HepG2 (cell line): Measurements from ENCODE around the gene ACAA2. TPM values are rescaled to one million over a fixed set of nuclear protein-coding genes. Genes with fewer than 3 reads are reported as not detected.

Experiments used
- ATAC-seq: fragments of 200-7000 bp; cut with Tn5 transposase; 3 replicates; pipeline ENCODE4 v1.9.1; 2020; ENCODE audit warnings: mild to moderate bottlenecking, moderate library complexity
- BruUV-seq: library from RNA; stranded (reverse); fragments of 400-500 nt; replicated peaks from 2 replicates; lab custom pipeline; 2021; lab: Mats Ljungman, UMichigan
- CTCF ChIA-PET: fragments of 300-600 bp; formaldehyde crosslinking; extraction: SDS; loops from one replicate; lab custom pipeline; 2021; ENCODE audit warnings: low total read pairs, inconsistent platforms, low intra/inter-chr PET ratio; lab: Yijun Ruan, JAX
- POLR2A ChIA-PET: fragments of 350-600 bp; sonication (Branson Sonifier 250); formaldehyde crosslinking; loops from one replicate; lab custom pipeline; 2020; ENCODE audit warnings: antibody characterized with exemption, inconsistent platforms; lab: Yijun Ruan, JAX
- DNase-seq: peaks from one replicate; pipeline ENCODE4 v3.0.0-alpha.2; 2015; ENCODE audit warnings: low spot score
- FAIRE-seq: peaks from 3 replicates; lab custom pipeline; 2011; peaks lifted over from hg19 to GRCh38; lab: Jason Lieb, UNC
- H2AFZ ChIP-seq: one replicate; pipeline ENCODE4 v1.6.1; 2011; ENCODE audit warnings: low read length, inconsistent platforms
- H3K27ac ChIP-seq: fragments of 300-600 bp; 3 replicates; pipeline ENCODE4 v1.8.0; 2011; ENCODE audit warnings: mixed run types, mild to moderate bottlenecking, mixed read lengths, low read length, inconsistent platforms; ENCODE audit not compliant: insufficient read depth; ENCODE audit errors: extremely low read length
- H3K27me3 ChIP-seq, 2 experiments: fragments of 200-600 bp in 1 of 2; 2 replicates in 1 of 2; 3 replicates in 1 of 2; pipeline versions ENCODE4 v1.6.0 to v1.8.0; 2011; ENCODE audit warnings: low read length in 2 of 2, mild to moderate bottlenecking in 2 of 2, moderate library complexity in 2 of 2, inconsistent platforms in 1 of 2; ENCODE audit not compliant: insufficient read depth in 2 of 2, control insufficient read depth in 1 of 2
- H3K36me3 ChIP-seq, 2 experiments: fragments of 200-600 bp in 1 of 2; replicated peaks in 1 of 2; 2 replicates in 1 of 2; 3 replicates in 1 of 2; pipeline versions ENCODE4 v1.5.1 to v1.8.0; 2011; ENCODE audit warnings: low read length in 2 of 2, inconsistent platforms in 1 of 2; ENCODE audit not compliant: insufficient read depth in 2 of 2, control insufficient read depth in 1 of 2
- H3K4me1 ChIP-seq: 2 replicates; pipeline ENCODE4 v1.5.1; 2012; ENCODE audit warnings: low read length, inconsistent platforms; ENCODE audit not compliant: insufficient read depth
- H3K4me2 ChIP-seq: 2 replicates; pipeline ENCODE4 v1.6.0; 2011; ENCODE audit warnings: low read depth, low read length, inconsistent platforms
- H3K4me3 ChIP-seq, 3 experiments: fragments of 200-600 bp in 1 of 3; sonication (generic), shearing (Covaris generic) in 1 of 3; replicated peaks in 1 of 3; 2 replicates each; pipeline ENCODE4 v1.5.1; 2011 to 2016; ENCODE audit warnings: low read length in 3 of 3, inconsistent platforms in 2 of 3, low read depth in 2 of 3, mild to moderate bottlenecking in 2 of 3, control low read depth in 1 of 3, mixed read lengths in 1 of 3; ENCODE audit not compliant: insufficient read depth in 1 of 3
- H3K79me2 ChIP-seq: one replicate; pipeline ENCODE4 v1.6.1; 2011; ENCODE audit warnings: low read length, inconsistent platforms; ENCODE audit not compliant: insufficient read depth
- H3K9ac ChIP-seq: 2 replicates; pipeline ENCODE4 v1.6.0; 2011; ENCODE audit warnings: mild to moderate bottlenecking, low read depth, low read length, inconsistent platforms; ENCODE audit not compliant: insufficient read depth
- H3K9me3 ChIP-seq: 2 replicates; pipeline ENCODE4 v1.5.1; 2012; ENCODE audit warnings: mild to moderate bottlenecking, low read length
- H4K20me1 ChIP-seq: 2 replicates; pipeline ENCODE4 v1.6.0; 2011; ENCODE audit warnings: inconsistent platforms, mild to moderate bottlenecking, low read length, moderate library complexity; ENCODE audit not compliant: insufficient read depth
- ASH2L ChIP-seq: fragments of 300-600, 200-600 bp; sonication (generic); IDR thresholded peaks from 2 replicates; pipeline ENCODE4 v1.7.0; 2017; ENCODE audit warnings: low read depth, mild to moderate bottlenecking, moderate library complexity, mixed read lengths, low read length; ENCODE audit not compliant: insufficient read length
- MIER3 ChIP-seq: IDR thresholded peaks from 2 replicates; pipeline ENCODE4 v1.6.1; 2016; ENCODE audit warnings: missing compliant biosample characterization, borderline replicate concordance
- NAIF1 ChIP-seq: sonication (generic); formaldehyde crosslinking; IDR thresholded peaks from 2 replicates; pipeline ENCODE4 v1.5.0; 2020; ENCODE audit warnings: mild to moderate bottlenecking, missing genetic modification reagents, borderline replicate concordance
- POLR2A ChIP-seq, 2 experiments: IDR thresholded peaks; 2 replicates each; pipeline ENCODE4 v1.6.1; 2011; ENCODE audit warnings: low read depth in 2 of 2, low read length in 2 of 2, mild to moderate bottlenecking in 1 of 2, moderate library complexity in 1 of 2; ENCODE audit not compliant: insufficient read depth in 1 of 2
- POLR2AphosphoS2 ChIP-seq: IDR thresholded peaks from 2 replicates; pipeline ENCODE4 v1.6.1; 2011; ENCODE audit warnings: low read depth, low read length, improper control_type of control experiment
- SCMH1 ChIP-seq: sonication (generic); formaldehyde crosslinking; IDR thresholded peaks from 2 replicates; pipeline ENCODE4 v1.9.0; 2021; ENCODE audit warnings: missing genetic modification reagents, mild to moderate bottlenecking, borderline replicate concordance
- SNAPC4 ChIP-seq: sonication (generic); formaldehyde crosslinking; IDR thresholded peaks from 2 replicates; pipeline ENCODE4 v1.4.0; 2020; ENCODE audit warnings: mild to moderate bottlenecking, missing genetic modification reagents
- TAF1 ChIP-seq: sonication (generic); formaldehyde crosslinking; IDR thresholded peaks from 2 replicates; pipeline ENCODE4 v1.4.0; 2020; ENCODE audit warnings: missing genetic modification reagents
- TMF1 ChIP-seq: sonication (generic); formaldehyde crosslinking; IDR thresholded peaks from 2 replicates; pipeline ENCODE4 v1.8.1; 2022; ENCODE audit warnings: low read depth, missing genetic modification reagents
- ZBTB1 ChIP-seq: sonication (generic); formaldehyde crosslinking; IDR thresholded peaks from 2 replicates; pipeline ENCODE4 v1.4.0; 2020; ENCODE audit warnings: missing genetic modification reagents, borderline replicate concordance
- ZNF749 ChIP-seq: sonication (generic); formaldehyde crosslinking; IDR thresholded peaks from 2 replicates; pipeline ENCODE4 v1.8.0; 2022; ENCODE audit warnings: mild to moderate bottlenecking, missing genetic modification reagents, moderate library complexity, borderline replicate concordance
- ZNF777 ChIP-seq: sonication (generic); formaldehyde crosslinking; IDR thresholded peaks from 2 replicates; pipeline ENCODE4 v1.4.0; 2020; ENCODE audit warnings: missing genetic modification reagents
- WGBS: methylation state at CpG from one replicate; pipeline ENCODE4 v1.1.6; 2017; ENCODE audit warnings: low lambda C conversion rate; 5-methylcytosine and 5-hydroxymethylcytosine counted together
- in situ Hi-C: cut with HindIII; loops from 2 replicates; pipeline ENCODE4 v1.10.0; 2017; ENCODE audit warnings: low pct_unique_long_range_greater_than_20kb; ENCODE audit not compliant: extremely low pct_ligation_motif_present
- intact Hi-C: fragments of 100-400 bp; cut with micrococcal nuclease; formaldehyde crosslinking; loops from one replicate; pipeline ENCODE4 v1.10.0; 2022; ENCODE audit not compliant: unreplicated experiment
- polyA plus RNA-seq, 8 experiments: library from polyadenylated mRNA; depleted of rRNA in 3 of 8; stranded (reverse) in 7 of 8; unstranded in 1 of 8; fragments of >200 nt; fragmentation: Illumina TruSeq in 4 of 8; extraction: Trizol in 4 of 8; gene quantifications; 2 replicates each; pipeline versions ENCODE4 v1.2.1 to v1.2.3, GENCODE V29; 2011 to 2016; ENCODE audit warnings: low read depth in 4 of 8, missing spikeins in 1 of 8, mixed read lengths in 1 of 8; ENCODE audit not compliant: insufficient read depth in 1 of 8
- total RNA-seq, 5 experiments: library from RNA; depleted of rRNA; stranded (reverse); fragments of >200 nt; fragmentation: Illumina TruSeq; extraction: Trizol; gene quantifications; 2 replicates each; pipeline ENCODE4 v1.2.3, GENCODE V29; 2016; ENCODE audit warnings: low read depth in 1 of 5
- TF ChIP-seq, protein P1 (sequence below): sonication (generic); formaldehyde crosslinking; IDR thresholded peaks from 2 replicates; pipeline ENCODE4 v1.5.0; 2020; ENCODE audit warnings: mild to moderate bottlenecking, missing genetic modification reagents, moderate library complexity

The ACAA2 gene
- total and polyA plus RNA-seq, 2 of the 13 experiments (the other 11 are each of a cell fraction or from before 2014, with no cell fraction given), result 51.6 to 182 TPM

DNA sequence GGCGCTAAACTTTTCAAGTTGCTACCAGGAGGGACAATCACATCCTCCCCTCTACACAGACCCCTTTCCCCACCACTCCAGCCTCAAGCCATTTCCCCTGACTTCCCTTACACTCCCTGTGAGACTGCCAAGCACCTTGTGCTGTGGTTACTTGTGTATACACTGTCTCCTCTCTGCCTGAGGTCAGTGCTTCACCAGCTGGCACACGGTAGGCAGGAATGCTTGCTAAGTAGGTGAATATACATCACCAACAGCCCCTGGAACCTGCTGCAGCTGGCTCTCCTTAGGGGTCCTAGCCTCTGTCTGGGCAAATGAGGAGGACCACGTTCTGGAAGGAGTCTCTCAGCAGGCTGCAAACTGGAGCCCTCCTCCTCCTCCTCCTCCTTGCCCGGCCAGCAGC, 38.3 kb upstream of the ACAA2 start:
- ChIA-PET POLR2A (no interaction called here), CTCF (no interaction called here)
- in situ Hi-C loops (no loop called here), intact Hi-C loops (no loop called here)
- Histone ChIP-seq H3K4me2 (no peak overlapping the region), H3K79me2 (no peaks in the 10 kb centered on the region), H3K27me3 (no peaks in the 10 kb centered on the region), H3K27ac (no peak overlapping the region), H4K20me1 (no peaks in the 10 kb centered on the region), H3K36me3 (peaks cover 7 to 27% of the 10 kb centered on the region in 2 experiments; a peak in 4 of 5 replicates), H2AFZ (no peak overlapping the region), H3K4me1 (0 out of 2 replicates have a peak, but pooled peaks cover 8% of the 10 kb centered on the region), H3K9ac (no peak overlapping the region), H3K4me3 (no peak overlapping the region), H3K9me3 (no peaks in the 10 kb centered on the region)
- no TSS peak for BruUV-seq
- no peak for DNase-seq
- TF ChIP-seq SNAPC4 (CRISPR knock-in tag) (no peak), TAF1 (CRISPR knock-in tag) (no peak)
- no peak for FAIRE-seq
- whole genome bisulfite sequencing, result 86% methylated on average over 4 of the region's 4 CpGs
- no peak for ATAC-seq

GRCh38 chr18:49850636-49851035, 37.3 kb upstream of the ACAA2 start:
- no TSS peak for BruUV-seq
- Histone ChIP-seq H3K9me3 (no peaks in the 10 kb centered on the region), H3K36me3 (peaks cover 7 to 33% of the 10 kb centered on the region in 2 experiments; a peak in 4 of 5 replicates), H3K9ac (no peak overlapping the region), H3K27me3 (no peaks in the 10 kb centered on the region), H3K4me1 (0 out of 2 replicates have a peak, but pooled peaks cover 8% of the 10 kb centered on the region), H3K4me3 (no peak overlapping the region), H4K20me1 (no peaks in the 10 kb centered on the region), H3K27ac (no peak overlapping the region), H3K79me2 (no peaks in the 10 kb centered on the region), H3K4me2 (no peak overlapping the region), H2AFZ (no peak overlapping the region)
- intact Hi-C loops, result no loop called here
- no peak for FAIRE-seq
- in situ Hi-C loops, result no loop called here
- ChIA-PET POLR2A (no interaction called here), CTCF (no interaction called here)
- ATAC-seq, result no peak
- no peak for DNase-seq
- WGBS, result 98% methylated on average over 8 of the region's 8 CpGs
- TF ChIP-seq ASH2L, result no peak
- no peak for TF ChIP-seq TMF1 (CRISPR knock-in tag)
- no peak for TF ChIP-seq SCMH1 (CRISPR knock-in tag)
- TF ChIP-seq POLR2A (IDR thresholded peaks at IDR 0.05; ENCODE audit: insufficient read depth in 1 of 2, low read depth in 2 of 2, low read length in 2 of 2), result no peak
- TF ChIP-seq, protein P1, sequence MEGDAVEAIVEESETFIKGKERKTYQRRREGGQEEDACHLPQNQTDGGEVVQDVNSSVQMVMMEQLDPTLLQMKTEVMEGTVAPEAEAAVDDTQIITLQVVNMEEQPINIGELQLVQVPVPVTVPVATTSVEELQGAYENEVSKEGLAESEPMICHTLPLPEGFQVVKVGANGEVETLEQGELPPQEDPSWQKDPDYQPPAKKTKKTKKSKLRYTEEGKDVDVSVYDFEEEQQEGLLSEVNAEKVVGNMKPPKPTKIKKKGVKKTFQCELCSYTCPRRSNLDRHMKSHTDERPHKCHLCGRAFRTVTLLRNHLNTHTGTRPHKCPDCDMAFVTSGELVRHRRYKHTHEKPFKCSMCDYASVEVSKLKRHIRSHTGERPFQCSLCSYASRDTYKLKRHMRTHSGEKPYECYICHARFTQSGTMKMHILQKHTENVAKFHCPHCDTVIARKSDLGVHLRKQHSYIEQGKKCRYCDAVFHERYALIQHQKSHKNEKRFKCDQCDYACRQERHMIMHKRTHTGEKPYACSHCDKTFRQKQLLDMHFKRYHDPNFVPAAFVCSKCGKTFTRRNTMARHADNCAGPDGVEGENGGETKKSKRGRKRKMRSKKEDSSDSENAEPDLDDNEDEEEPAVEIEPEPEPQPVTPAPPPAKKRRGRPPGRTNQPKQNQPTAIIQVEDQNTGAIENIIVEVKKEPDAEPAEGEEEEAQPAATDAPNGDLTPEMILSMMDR (CRISPR knock-in tag), result no peak
- TF ChIP-seq POLR2AphosphoS2, result no peak
- TF ChIP-seq ZNF749 (CRISPR knock-in tag), result no peak
- TF ChIP-seq TAF1 (CRISPR knock-in tag), result no peak
- no peak for TF ChIP-seq NAIF1 (CRISPR knock-in tag)
- no peak for TF ChIP-seq ZBTB1 (CRISPR knock-in tag)
- no peak for TF ChIP-seq MIER3
- TF ChIP-seq ZNF777 (CRISPR knock-in tag), result no peak
